ENCODE data around the gene USP6NL.

- TF ChIP-seq CTCF (conservative IDR thresholded peaks at IDR 0.05) = no peak
- TF ChIP-seq EZH2 (IDR thresholded peaks at IDR 0.05; ENCODE audit: low read depth) = no peak
Measured at GRCh38 chr10:11448545-11449244, 162.8 kb downstream of the USP6NL start.
